HepG2 (cell line): ENCODE measurements around the gene CTIF. TPM values are rescaled to one million over a fixed set of nuclear protein-coding genes. Genes with fewer than 3 reads are reported as not detected.
A peak's percentile ranks its signal among the peaks of the same experiment; 100 is the strongest.

Source experiments
- ATAC-seq: fragments of 200-7000 bp; cut with Tn5 transposase; 3 replicates; pipeline ENCODE4 v1.9.1; 2020; ENCODE audit warnings: mild to moderate bottlenecking, moderate library complexity
- BruUV-seq: library from RNA; stranded (reverse); fragments of 400-500 nt; replicated peaks from 2 replicates; lab custom pipeline; 2021; lab: Mats Ljungman, UMichigan
- CTCF ChIA-PET: fragments of 300-600 bp; formaldehyde crosslinking; extraction: SDS; loops from one replicate; lab custom pipeline; 2021; ENCODE audit warnings: low total read pairs, inconsistent platforms, low intra/inter-chr PET ratio; lab: Yijun Ruan, JAX
- POLR2A ChIA-PET: fragments of 350-600 bp; sonication (Branson Sonifier 250); formaldehyde crosslinking; loops from one replicate; lab custom pipeline; 2020; ENCODE audit warnings: antibody characterized with exemption, inconsistent platforms; lab: Yijun Ruan, JAX
- DNase-seq: peaks from one replicate; pipeline ENCODE4 v3.0.0-alpha.2; 2015; ENCODE audit warnings: low spot score
- FAIRE-seq: peaks from 3 replicates; lab custom pipeline; 2011; peaks lifted over from hg19 to GRCh38; lab: Jason Lieb, UNC
- H2AFZ ChIP-seq: one replicate; pipeline ENCODE4 v1.6.1; 2011; ENCODE audit warnings: low read length, inconsistent platforms
- H3K27ac ChIP-seq: fragments of 300-600 bp; 3 replicates; pipeline ENCODE4 v1.8.0; 2011; ENCODE audit warnings: mixed run types, mild to moderate bottlenecking, mixed read lengths, low read length, inconsistent platforms; ENCODE audit not compliant: insufficient read depth; ENCODE audit errors: extremely low read length
- H3K27me3 ChIP-seq, 2 experiments: fragments of 200-600 bp in 1 of 2; 2 replicates in 1 of 2; 3 replicates in 1 of 2; pipeline versions ENCODE4 v1.6.0 to v1.8.0; 2011; ENCODE audit warnings: low read length in 2 of 2, mild to moderate bottlenecking in 2 of 2, moderate library complexity in 2 of 2, inconsistent platforms in 1 of 2; ENCODE audit not compliant: insufficient read depth in 2 of 2, control insufficient read depth in 1 of 2
- H3K36me3 ChIP-seq, 2 experiments: fragments of 200-600 bp in 1 of 2; replicated peaks in 1 of 2; 2 replicates in 1 of 2; 3 replicates in 1 of 2; pipeline versions ENCODE4 v1.5.1 to v1.8.0; 2011; ENCODE audit warnings: low read length in 2 of 2, inconsistent platforms in 1 of 2; ENCODE audit not compliant: insufficient read depth in 2 of 2, control insufficient read depth in 1 of 2
- H3K4me1 ChIP-seq: 2 replicates; pipeline ENCODE4 v1.5.1; 2012; ENCODE audit warnings: low read length, inconsistent platforms; ENCODE audit not compliant: insufficient read depth
- H3K4me2 ChIP-seq: 2 replicates; pipeline ENCODE4 v1.6.0; 2011; ENCODE audit warnings: low read depth, low read length, inconsistent platforms
- H3K4me3 ChIP-seq, 3 experiments: fragments of 200-600 bp in 1 of 3; sonication (generic), shearing (Covaris generic) in 1 of 3; replicated peaks in 1 of 3; 2 replicates each; pipeline ENCODE4 v1.5.1; 2011 to 2016; ENCODE audit warnings: low read length in 3 of 3, inconsistent platforms in 2 of 3, low read depth in 2 of 3, mild to moderate bottlenecking in 2 of 3, control low read depth in 1 of 3, mixed read lengths in 1 of 3; ENCODE audit not compliant: insufficient read depth in 1 of 3
- H3K79me2 ChIP-seq: one replicate; pipeline ENCODE4 v1.6.1; 2011; ENCODE audit warnings: low read length, inconsistent platforms; ENCODE audit not compliant: insufficient read depth
- H3K9ac ChIP-seq: 2 replicates; pipeline ENCODE4 v1.6.0; 2011; ENCODE audit warnings: mild to moderate bottlenecking, low read depth, low read length, inconsistent platforms; ENCODE audit not compliant: insufficient read depth
- H3K9me3 ChIP-seq: 2 replicates; pipeline ENCODE4 v1.5.1; 2012; ENCODE audit warnings: mild to moderate bottlenecking, low read length
- H4K20me1 ChIP-seq: 2 replicates; pipeline ENCODE4 v1.6.0; 2011; ENCODE audit warnings: inconsistent platforms, mild to moderate bottlenecking, low read length, moderate library complexity; ENCODE audit not compliant: insufficient read depth
- AGO2 ChIP-seq: fragments of 200-400 bp; formaldehyde crosslinking; optimal IDR thresholded peaks from 2 replicates; pipeline ENCODE3; 2017; ENCODE audit warnings: mild to moderate bottlenecking, low read depth, low read length, moderate library complexity
- ATM ChIP-seq: fragments of 450-650 bp; IDR thresholded peaks from 2 replicates; pipeline ENCODE4 v1.7.1; 2017; ENCODE audit warnings: mild to moderate bottlenecking, borderline replicate concordance
- ATRX ChIP-seq: sonication (generic); formaldehyde crosslinking; IDR thresholded peaks from 2 replicates; pipeline ENCODE4 v1.4.0; 2020; ENCODE audit warnings: missing genetic modification reagents, borderline replicate concordance
- CHD4 ChIP-seq: fragments of 200-600 bp; sonication (generic); IDR thresholded peaks from 2 replicates; pipeline ENCODE4 v1.7.0; 2017; ENCODE audit warnings: mild to moderate bottlenecking, low read length, borderline replicate concordance
- HMG20B ChIP-seq: conservative IDR thresholded peaks from 2 replicates; pipeline ENCODE4 v1.6.1; 2016; ENCODE audit warnings: missing genetic modification reagents, missing compliant biosample characterization
- KDM1A ChIP-seq: IDR thresholded peaks from 2 replicates; pipeline ENCODE4 v1.6.1; 2016; ENCODE audit warnings: missing compliant biosample characterization
- KDM2A ChIP-seq: sonication (generic); formaldehyde crosslinking; IDR thresholded peaks from 2 replicates; pipeline ENCODE4 v1.4.0; 2020; ENCODE audit warnings: low read depth, missing genetic modification reagents, borderline replicate concordance
- KDM4B ChIP-seq: sonication (generic); formaldehyde crosslinking; IDR thresholded peaks from 2 replicates; pipeline ENCODE4 v1.4.0; 2020; ENCODE audit warnings: missing genetic modification reagents
- NAIF1 ChIP-seq: sonication (generic); formaldehyde crosslinking; IDR thresholded peaks from 2 replicates; pipeline ENCODE4 v1.5.0; 2020; ENCODE audit warnings: mild to moderate bottlenecking, missing genetic modification reagents, borderline replicate concordance
- NBN ChIP-seq: fragments of 450-650 bp; conservative IDR thresholded peaks from 2 replicates; pipeline ENCODE4 v1.6.1; 2017
- NCOA1 ChIP-seq: sonication (generic); formaldehyde crosslinking; IDR thresholded peaks from 2 replicates; pipeline ENCODE4 v1.9.0; 2021; ENCODE audit warnings: missing genetic modification reagents
- NFATC3 ChIP-seq: sonication (generic); formaldehyde crosslinking; IDR thresholded peaks from 2 replicates; pipeline ENCODE4 v1.5.1; 2020; ENCODE audit warnings: mild to moderate bottlenecking, missing genetic modification reagents
- NFE2L2 ChIP-seq: fragments of 150-350 bp; IDR thresholded peaks from 2 replicates; pipeline ENCODE4 v1.6.1; 2014; ENCODE audit warnings: low read length
- RAD21 ChIP-seq: fragments of 450-650 bp; formaldehyde crosslinking; IDR thresholded peaks from 2 replicates; pipeline ENCODE4 v1.5.0; 2020; ENCODE audit warnings: mild to moderate bottlenecking
- RARA ChIP-seq: IDR thresholded peaks from 2 replicates; pipeline ENCODE4 v1.6.1; 2016; ENCODE audit warnings: missing genetic modification reagents, missing compliant biosample characterization
- RBFOX2 ChIP-seq: fragments of 200-400 bp; formaldehyde crosslinking; IDR thresholded peaks from 2 replicates; pipeline ENCODE4 v1.6.1; 2017; ENCODE audit warnings: low read depth, mild to moderate bottlenecking, low read length
- RXRA ChIP-seq: sonication (generic); formaldehyde crosslinking; IDR thresholded peaks from 2 replicates; pipeline ENCODE4 v1.5.1; 2020; ENCODE audit warnings: missing genetic modification reagents
- SAFB2 ChIP-seq: sonication (generic); formaldehyde crosslinking; IDR thresholded peaks from 2 replicates; pipeline ENCODE4 v1.5.1; 2020; ENCODE audit warnings: missing genetic modification reagents, low read depth, mild to moderate bottlenecking, borderline replicate concordance
- TBX2 ChIP-seq: sonication (generic); formaldehyde crosslinking; IDR thresholded peaks from 2 replicates; pipeline ENCODE4 v1.5.0; 2020; ENCODE audit warnings: missing genetic modification reagents, mild to moderate bottlenecking, borderline replicate concordance
- TMF1 ChIP-seq: sonication (generic); formaldehyde crosslinking; IDR thresholded peaks from 2 replicates; pipeline ENCODE4 v1.8.1; 2022; ENCODE audit warnings: low read depth, missing genetic modification reagents
- ZEB1 ChIP-seq: IDR thresholded peaks from 2 replicates; pipeline ENCODE4 v1.6.1; 2012; ENCODE audit warnings: mild to moderate bottlenecking, low read depth, inconsistent platforms; ENCODE audit not compliant: insufficient replicate concordance
- ZKSCAN1 ChIP-seq: fragments of 150-350 bp; IDR thresholded peaks from 2 replicates; pipeline ENCODE4 v1.6.1; 2014; ENCODE audit warnings: low read length
- ZNF12 ChIP-seq: sonication (generic); formaldehyde crosslinking; IDR thresholded peaks from 2 replicates; pipeline ENCODE4 v1.5.0; 2020; ENCODE audit warnings: missing genetic modification reagents
- ZNF460 ChIP-seq: sonication (generic); formaldehyde crosslinking; IDR thresholded peaks from 2 replicates; pipeline ENCODE4 v1.5.1; 2020; ENCODE audit warnings: missing genetic modification reagents, mild to moderate bottlenecking, borderline replicate concordance
- ZNF629 ChIP-seq: sonication (generic); formaldehyde crosslinking; conservative IDR thresholded peaks from 2 replicates; pipeline ENCODE4 v1.5.0; 2020; ENCODE audit warnings: missing genetic modification reagents
- ZNF652 ChIP-seq: IDR thresholded peaks from 2 replicates; pipeline ENCODE4 v1.6.1; 2016; ENCODE audit warnings: low read depth, borderline replicate concordance
- ZNF878 ChIP-seq: sonication (generic); formaldehyde crosslinking; IDR thresholded peaks from 2 replicates; pipeline ENCODE4 v1.8.1; 2023; ENCODE audit warnings: mild to moderate bottlenecking, missing genetic modification reagents, moderate library complexity
- WGBS: methylation state at CpG from one replicate; pipeline ENCODE4 v1.1.6; 2017; ENCODE audit warnings: low lambda C conversion rate; 5-methylcytosine and 5-hydroxymethylcytosine counted together
- in situ Hi-C: cut with HindIII; loops from 2 replicates; pipeline ENCODE4 v1.10.0; 2017; ENCODE audit warnings: low pct_unique_long_range_greater_than_20kb; ENCODE audit not compliant: extremely low pct_ligation_motif_present
- intact Hi-C: fragments of 100-400 bp; cut with micrococcal nuclease; formaldehyde crosslinking; loops from one replicate; pipeline ENCODE4 v1.10.0; 2022; ENCODE audit not compliant: unreplicated experiment
- polyA plus RNA-seq, 8 experiments: library from polyadenylated mRNA; depleted of rRNA in 3 of 8; stranded (reverse) in 7 of 8; unstranded in 1 of 8; fragments of >200 nt; fragmentation: Illumina TruSeq in 4 of 8; extraction: Trizol in 4 of 8; gene quantifications; 2 replicates each; pipeline versions ENCODE4 v1.2.1 to v1.2.3, GENCODE V29; 2011 to 2016; ENCODE audit warnings: low read depth in 4 of 8, missing spikeins in 1 of 8, mixed read lengths in 1 of 8; ENCODE audit not compliant: insufficient read depth in 1 of 8
- total RNA-seq, 5 experiments: library from RNA; depleted of rRNA; stranded (reverse); fragments of >200 nt; fragmentation: Illumina TruSeq; extraction: Trizol; gene quantifications; 2 replicates each; pipeline ENCODE4 v1.2.3, GENCODE V29; 2016; ENCODE audit warnings: low read depth in 1 of 5
- TF ChIP-seq, protein P1 (sequence below): IDR thresholded peaks from 2 replicates; pipeline ENCODE4 v1.6.1; 2016; ENCODE audit warnings: missing compliant biosample characterization, missing genetic modification reagents, borderline replicate concordance

Gene CTIF
- total and polyA plus RNA-seq, 2 of the 13 experiments (the other 11 are each of a cell fraction or from before 2014, with no cell fraction given), result 18.2 to 28.0 TPM

DNA sequence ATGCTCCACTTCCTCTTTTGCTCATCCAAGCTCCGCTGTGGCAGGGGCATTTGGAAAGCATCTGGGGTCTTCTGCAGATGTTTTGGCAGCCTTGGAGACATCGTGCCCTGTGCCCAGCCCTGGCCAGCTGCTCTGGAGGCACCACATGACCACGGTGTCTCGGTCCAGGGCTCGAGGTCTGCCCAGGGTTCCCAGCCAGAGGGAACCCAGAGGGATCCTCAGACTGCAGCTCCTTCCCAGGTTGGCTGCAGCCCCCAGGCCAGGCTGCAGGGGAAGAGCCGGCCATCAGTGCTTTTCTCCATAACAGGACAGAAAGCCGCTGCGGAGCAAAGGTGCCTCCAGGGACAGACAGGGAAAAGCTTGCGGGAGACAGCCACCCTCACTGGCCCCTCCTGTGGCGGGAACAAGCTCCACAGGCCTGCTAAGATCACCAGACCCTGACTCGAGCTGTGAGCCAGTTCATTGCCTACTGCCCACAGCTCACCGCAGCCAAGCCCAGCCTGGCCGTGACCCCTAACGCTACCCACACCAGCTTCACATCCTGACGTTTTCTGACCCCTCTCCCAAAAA lies 337.2 kb downstream of the CTIF start (continued):
- TF ChIP-seq, protein P1, sequence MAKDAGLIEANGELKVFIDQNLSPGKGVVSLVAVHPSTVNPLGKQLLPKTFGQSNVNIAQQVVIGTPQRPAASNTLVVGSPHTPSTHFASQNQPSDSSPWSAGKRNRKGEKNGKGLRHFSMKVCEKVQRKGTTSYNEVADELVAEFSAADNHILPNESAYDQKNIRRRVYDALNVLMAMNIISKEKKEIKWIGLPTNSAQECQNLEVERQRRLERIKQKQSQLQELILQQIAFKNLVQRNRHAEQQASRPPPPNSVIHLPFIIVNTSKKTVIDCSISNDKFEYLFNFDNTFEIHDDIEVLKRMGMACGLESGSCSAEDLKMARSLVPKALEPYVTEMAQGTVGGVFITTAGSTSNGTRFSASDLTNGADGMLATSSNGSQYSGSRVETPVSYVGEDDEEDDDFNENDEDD (CRISPR knock-in tag), result 0 out of 2 replicates have a peak, but pooled peaks have one; percentile 30
- TF ChIP-seq ZNF12 (CRISPR knock-in tag) (no peak), ATM (no peak), RXRA (CRISPR knock-in tag) (no peak), SAFB2 (no peak), AGO2 (no peak), RARA (CRISPR knock-in tag) (no peak)
- TF ChIP-seq, all 625 proteins: peak for 19

DNA sequence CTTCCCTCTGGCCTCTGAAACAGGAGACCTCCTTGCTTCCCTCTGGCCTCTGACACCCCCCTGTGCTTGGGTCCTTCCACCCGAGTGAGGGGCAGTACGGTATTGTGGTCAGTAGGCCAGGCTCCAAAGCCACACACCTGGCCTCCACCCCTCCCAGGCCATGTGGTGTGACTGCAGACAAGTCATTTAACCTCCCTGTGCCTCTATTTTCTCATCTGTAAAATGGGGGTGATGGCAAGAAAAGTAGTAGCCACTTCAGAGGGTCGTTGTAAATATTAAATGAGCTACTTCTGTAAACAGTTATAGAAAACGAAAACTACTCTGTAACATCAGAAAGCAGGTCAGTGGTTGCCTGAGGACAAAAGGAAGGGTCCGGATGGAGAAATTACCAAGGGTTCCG lies 337.8 kb downstream of the CTIF start:
- intact Hi-C loops (loop anchor here (1.0 kb wide), 1 partner anchor 20 kb away; no protein-coding TSS in a partner anchor), in situ Hi-C loops (no loop called here)
- ATAC-seq (no peak), FAIRE-seq (no peak), DNase-seq (no peak)
- H4K20me1 ChIP-seq, result no peaks in the 10 kb centered on the region
- H3K4me3 ChIP-seq, result peak overlapping the region in 2 of 3 experiments; percentile 14 to 57; a peak in 3 of 6 replicates
- H2AFZ ChIP-seq, result no peak overlapping the region
- WGBS, result 50% methylated on average over 6 of the region's 6 CpGs
- CTCF ChIA-PET, result no interaction called here
- BruUV-seq, result no TSS peak
- POLR2A ChIA-PET, result interaction anchor here (0.8 to 2.3 kb wide), 2 partner anchors 17 to 18 kb away, joined by 3 to 11 read pairs; no protein-coding TSS in a partner anchor
- H3K4me1 ChIP-seq, result peaks cover 76% of the 10 kb centered on the region
- peak overlapping the region; percentile 47 for H3K9ac ChIP-seq
- no peaks in the 10 kb centered on the region for H3K79me2 ChIP-seq
- no peaks in the 10 kb centered on the region for H3K9me3 ChIP-seq
- no peak overlapping the region for H3K27ac ChIP-seq
- no peaks in the 10 kb centered on the region for H3K36me3 ChIP-seq
- H3K27me3 ChIP-seq, result no peaks in the 10 kb centered on the region; a peak in 1 of 5 replicates
- H3K4me2 ChIP-seq, result peak overlapping the region; percentile 74
- TF ChIP-seq NCOA1 (CRISPR knock-in tag) (no peak), RAD21 (CRISPR knock-in tag) (no peak), KDM1A (CRISPR knock-in tag) (0 out of 2 replicates have a peak, but pooled peaks have one; percentile 57), ZNF652 (no peak), KDM4B (CRISPR knock-in tag) (no peak), HMG20B (no peak), ATRX (no peak), ZNF460 (CRISPR knock-in tag) (no peak), ZNF629 (CRISPR knock-in tag) (peak; percentile 95), NBN (no peak), KDM2A (no peak), NFATC3 (CRISPR knock-in tag) (no peak), NFE2L2 (no peak), ZKSCAN1 (no peak), ZEB1 (no peak), TBX2 (CRISPR knock-in tag) (0 out of 2 replicates have a peak, but pooled peaks have one; percentile 4), NAIF1 (CRISPR knock-in tag) (no peak), ZNF878 (CRISPR knock-in tag) (no peak), RBFOX2 (no peak), TMF1 (CRISPR knock-in tag) (no peak), CHD4 (peak; percentile 97)
